IMR-90 (cell line): ENCODE data around the gene PTGR2. TPM values are rescaled to one million over a fixed set of nuclear protein-coding genes. Genes with fewer than 3 reads are reported as not detected.
A peak's percentile ranks its signal among the peaks of the same experiment; 100 is the strongest.

Source experiments
- ATAC-seq: fragments of 200-7000 bp; cut with Tn5 transposase; 2 replicates; pipeline ENCODE4 v1.9.1; 2020; ENCODE audit warnings: low read depth, mild to moderate bottlenecking, moderate library complexity
- BruUV-seq: library from RNA; stranded (reverse); fragments of 400-500 nt; replicated peaks from 2 replicates; lab custom pipeline; 2021; lab: Mats Ljungman, UMichigan
- CTCF ChIA-PET: fragments of 300-600 bp; formaldehyde crosslinking; extraction: SDS; loops from one replicate; lab custom pipeline; 2021; ENCODE audit warnings: antibody characterized with exemption; lab: Yijun Ruan, JAX
- POLR2A ChIA-PET: fragments of 300-600 bp; sonication (Branson Sonifier 250); formaldehyde crosslinking; loops from one replicate; lab custom pipeline; 2022; ENCODE audit warnings: antibody characterized with exemption; ENCODE audit not compliant: unreplicated experiment; lab: Charles Lee
- DNase-seq: peaks from one replicate; pipeline ENCODE4 v3.0.0; 2013
- H2AFZ ChIP-seq: replicated peaks from 2 replicates; pipeline ENCODE3; 2013; ENCODE audit warnings: low read length, mild to moderate bottlenecking; ENCODE audit not compliant: poor library complexity
- H2AK5ac ChIP-seq: 2 replicates; pipeline ENCODE4 v1.6.1; 2013; ENCODE audit warnings: low read depth, low read length, inconsistent platforms
- H2AK9ac ChIP-seq: replicated peaks from 2 replicates; pipeline ENCODE3; 2013; ENCODE audit warnings: mild to moderate bottlenecking, low read depth, low read length, moderate library complexity; ENCODE audit not compliant: poor library complexity
- H2BK120ac ChIP-seq: 2 replicates; pipeline ENCODE4 v1.6.1; 2013; ENCODE audit warnings: low read depth, low read length, inconsistent platforms
- H2BK15ac ChIP-seq: 3 replicates; pipeline ENCODE4 v1.6.1; 2013; ENCODE audit warnings: low read depth, low read length, inconsistent platforms
- H2BK20ac ChIP-seq: 2 replicates; pipeline ENCODE4 v1.6.1; 2013; ENCODE audit warnings: low read depth, mild to moderate bottlenecking, inconsistent platforms, low read length, moderate library complexity
- H2BK5ac ChIP-seq: 2 replicates; pipeline ENCODE4 v1.6.1; 2013; ENCODE audit warnings: mild to moderate bottlenecking, low read depth, low read length, inconsistent platforms; ENCODE audit not compliant: poor library complexity, severe bottlenecking
- H3K14ac ChIP-seq: replicated peaks from 2 replicates; pipeline ENCODE4 v1.6.1; 2013; ENCODE audit warnings: low read depth, low read length, inconsistent platforms
- H3K18ac ChIP-seq: 2 replicates; pipeline ENCODE4 v1.6.1; 2013; ENCODE audit warnings: low read depth, low read length, control low read depth
- H3K23ac ChIP-seq: 2 replicates; pipeline ENCODE4 v1.6.1; 2013; ENCODE audit warnings: low read depth, low read length, inconsistent platforms
- H3K27ac ChIP-seq: 2 replicates; pipeline ENCODE4 v1.5.1; 2013; ENCODE audit warnings: mild to moderate bottlenecking, control low read depth, low read length; ENCODE audit not compliant: insufficient read depth
- H3K27me3 ChIP-seq: 2 replicates; pipeline ENCODE4 v1.6.1; 2013; ENCODE audit warnings: low read length; ENCODE audit not compliant: control insufficient read depth, insufficient read depth
- H3K36me3 ChIP-seq: 2 replicates; pipeline ENCODE4 v1.6.1; 2013; ENCODE audit warnings: low read length, mixed read lengths; ENCODE audit not compliant: control insufficient read depth, insufficient read depth
- H3K4ac ChIP-seq: 2 replicates; pipeline ENCODE4 v1.6.1; 2013; ENCODE audit warnings: low read depth, low read length, inconsistent platforms
- H3K4me1 ChIP-seq: 2 replicates; pipeline ENCODE4 v1.6.1; 2013; ENCODE audit warnings: low read length, mixed read lengths; ENCODE audit not compliant: control insufficient read depth, insufficient read depth
- H3K4me2 ChIP-seq: 2 replicates; pipeline ENCODE4 v1.6.1; 2013; ENCODE audit warnings: low read depth, mild to moderate bottlenecking, control low read depth, low read length, moderate library complexity
- H3K4me3 ChIP-seq: 2 replicates; pipeline ENCODE4 v1.5.1; 2013; ENCODE audit warnings: low read depth, mild to moderate bottlenecking, control low read depth, low read length, moderate library complexity; ENCODE audit not compliant: insufficient read depth
- H3K56ac ChIP-seq: 2 replicates; pipeline ENCODE4 v1.6.1; 2013; ENCODE audit warnings: low read length, inconsistent platforms; ENCODE audit not compliant: insufficient read depth; ENCODE audit errors: extremely low read depth
- H3K79me1 ChIP-seq, 2 experiments: 2 replicates each; pipeline ENCODE4 v1.6.1; 2013; ENCODE audit warnings: low read length in 2 of 2, inconsistent platforms in 1 of 2, low read depth in 1 of 2
- H3K9ac ChIP-seq: 2 replicates; pipeline ENCODE4 v1.6.1; 2013; ENCODE audit warnings: low read depth, low read length, control low read depth
- H3K9me1 ChIP-seq: 2 replicates; pipeline ENCODE4 v1.6.1; 2013; ENCODE audit warnings: low read length, inconsistent platforms; ENCODE audit not compliant: insufficient read depth
- H3K9me3 ChIP-seq: 2 replicates; pipeline ENCODE4 v1.6.1; 2013; ENCODE audit warnings: low read length; ENCODE audit not compliant: control insufficient read depth, insufficient read depth
- H4K20me1 ChIP-seq: 2 replicates; pipeline ENCODE4 v1.6.1; 2013; ENCODE audit warnings: low read length, inconsistent platforms; ENCODE audit not compliant: insufficient read depth
- H4K5ac ChIP-seq: 2 replicates; pipeline ENCODE4 v1.6.1; 2013; ENCODE audit warnings: mild to moderate bottlenecking, low read depth, low read length, control low read depth
- H4K8ac ChIP-seq, 2 experiments: 2 replicates each; pipeline ENCODE4 v1.6.1; 2013; ENCODE audit warnings: low read depth in 2 of 2, low read length in 2 of 2, control low read depth in 1 of 2, inconsistent platforms in 1 of 2
- H4K91ac ChIP-seq: 2 replicates; pipeline ENCODE4 v1.6.1; 2013; ENCODE audit warnings: low read depth, low read length, inconsistent platforms; ENCODE audit not compliant: insufficient read depth
- BHLHE40 ChIP-seq: fragments of 150-350 bp; IDR thresholded peaks from 2 replicates; pipeline ENCODE4 v1.6.1; 2016; ENCODE audit warnings: mild to moderate bottlenecking, low read depth, low read length
- CTCF ChIP-seq: conservative IDR thresholded peaks from 2 replicates; pipeline ENCODE4 v1.5.1; 2012; ENCODE audit warnings: mild to moderate bottlenecking, low read depth, low read length, improper control_type of control experiment
- FOS ChIP-seq: fragments of 150-350 bp; IDR thresholded peaks from 2 replicates; pipeline ENCODE4 v1.6.1; 2016; ENCODE audit warnings: low read depth, low read length
- WGBS, 2 experiments: methylation state at CpG; one replicate each; pipeline versions ENCODE4 v1.1.5 to v1.1.7; 2013; ENCODE audit warnings: missing lambda C conversion rate in 2 of 2; ENCODE audit not compliant: insufficient read length in 1 of 2; ENCODE audit errors: extremely low coverage in 2 of 2; 5-methylcytosine and 5-hydroxymethylcytosine counted together
- dilution Hi-C: fragments of 300-500 bp; cut with HindIII; formaldehyde crosslinking; loops from one replicate; pipeline ENCODE4 v1.14.3; 2018; ENCODE audit warnings: low sequenced_read_pairs; ENCODE audit not compliant: unreplicated experiment
- in situ Hi-C: fragments of 300-500 bp; cut with MboI; formaldehyde crosslinking; loops from 3 replicates; pipeline ENCODE4 v1.14.3; 2019; ENCODE audit warnings: low sequenced_read_pairs, inconsistent platforms, mixed read lengths
- intact Hi-C: fragments of 100-400 bp; cut with micrococcal nuclease; formaldehyde crosslinking; loops from 2 replicates; pipeline ENCODE4 v1.10.0; 2022
- polyA plus RNA-seq, 3 experiments: library from polyadenylated mRNA; depleted of rRNA; stranded (reverse); fragments of >200 nt; gene quantifications; 2 replicates each; pipeline ENCODE4 v1.2.3, GENCODE V29; 2012; ENCODE audit warnings: low replicate concordance in 1 of 3
- total RNA-seq: library from RNA; depleted of rRNA; stranded (reverse); fragments of >200 nt; gene quantifications from 2 replicates; pipeline ENCODE4 v1.2.3, GENCODE V29; 2012

The PTGR2 gene
- total and polyA plus RNA-seq, 2 of the 4 experiments (the other 2 are of a cell fraction): 1.3 to 3.2 TPM

DNA sequence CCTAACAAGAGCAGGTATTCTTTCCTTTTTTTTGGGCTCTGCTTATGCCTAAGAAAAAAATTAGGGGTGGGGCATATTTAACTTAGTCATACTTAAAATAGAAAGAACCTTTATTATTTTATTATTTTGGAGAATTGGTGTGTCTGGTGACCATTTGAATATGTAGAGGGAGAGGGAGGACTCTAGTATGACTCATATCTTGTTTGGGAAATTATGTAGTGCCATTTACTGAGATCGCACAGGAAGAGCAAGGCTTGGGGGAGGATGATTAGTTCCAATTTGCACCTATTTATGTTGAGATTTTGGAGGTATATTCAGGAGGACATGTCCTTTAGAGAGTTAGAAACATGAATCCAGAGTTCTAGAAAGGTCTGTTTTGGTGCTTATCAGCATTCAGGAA, 44.9 kb downstream of the PTGR2 start:
- no peak overlapping the region for H4K8ac ChIP-seq
- no TSS peak for BruUV-seq
- H3K14ac ChIP-seq: no peak overlapping the region
- H3K27me3 ChIP-seq: no peaks in the 10 kb centered on the region
- peaks cover 10% of the 10 kb centered on the region; the same call in 1 of the 2 replicates for H4K20me1 ChIP-seq
- ChIA-PET CTCF (no interaction called here), POLR2A (no interaction called here)
- peak overlapping the region; percentile 36 for H2BK5ac ChIP-seq
- no peak overlapping the region for H3K23ac ChIP-seq
- H3K56ac ChIP-seq: 0 out of 2 replicates have a peak overlapping the region, but pooled peaks have one; percentile 12
- DNase-seq: peak; percentile 26
- no peak overlapping the region for H2AK9ac ChIP-seq
- no peak overlapping the region for H4K5ac ChIP-seq
- H3K4me1 ChIP-seq: no peaks in the 10 kb centered on the region
- no peak overlapping the region for H2BK120ac ChIP-seq
- no CpG with 5 or more reads among the region's 1 CpG for WGBS, 2 experiments
- no peak overlapping the region for H3K4me2 ChIP-seq
- no peak overlapping the region for H3K4me3 ChIP-seq
- no peak overlapping the region for H4K91ac ChIP-seq
- H3K9me3 ChIP-seq: no peaks in the 10 kb centered on the region
- no peak overlapping the region for H2AK5ac ChIP-seq
- no peak overlapping the region for H3K18ac ChIP-seq
- in situ Hi-C loops: no loop called here
- no peak overlapping the region for H2AFZ ChIP-seq
- H3K27ac ChIP-seq: no peak overlapping the region
- H2BK20ac ChIP-seq: no peak overlapping the region
- TF ChIP-seq BHLHE40 (0 out of 2 replicates have a peak, but pooled peaks have one; percentile 12), CTCF (no peak), FOS (0 out of 2 replicates have a peak, but pooled peaks have one; percentile 16)
- H2BK15ac ChIP-seq: no peak overlapping the region
- peak; percentile 37 for ATAC-seq
- peaks cover 26 to 39% of the 10 kb centered on the region in 2 experiments for H3K79me1 ChIP-seq
- intact Hi-C loops: no loop called here
- H3K36me3 ChIP-seq: peaks cover 34% of the 10 kb centered on the region
- dilution Hi-C loops: no loop called here
- H3K9me1 ChIP-seq: no peaks in the 10 kb centered on the region; the same call in 1 of the 2 replicates
- H3K9ac ChIP-seq: no peak overlapping the region
- H3K4ac ChIP-seq: no peak overlapping the region
